Testis (tissue), 3 donors: ENCODE measurements around the gene RCOR3. TPM values are rescaled to one million over a fixed set of nuclear protein-coding genes. Genes with fewer than 3 reads are reported as not detected.

ENCODE experiments used
- DNase-seq: peaks from one replicate; pipeline ENCODE4 v3.0.0-alpha.2; 2019
- H3K27ac ChIP-seq, 2 donors: fragments of 200-600 bp; sonication (generic); one replicate each; pipeline ENCODE4 v1.5.1; 2019
- H3K27me3 ChIP-seq: fragments of 200-600 bp; sonication (generic); one replicate; pipeline ENCODE4 v1.5.1; 2019
- H3K36me3 ChIP-seq: fragments of 200-600 bp; sonication (generic); one replicate; pipeline ENCODE4 v1.5.1; 2017; ENCODE audit warnings: low read depth; ENCODE audit errors: missing control alignments
- H3K4me1 ChIP-seq: fragments of 200-600 bp; sonication (generic); one replicate; pipeline ENCODE4 v1.5.1; 2019
- H3K4me3 ChIP-seq, 2 donors: fragments of 200-600 bp; sonication (generic); one replicate each; pipeline ENCODE4 v1.5.1; 2017 to 2019
- H3K9me3 ChIP-seq: fragments of 200-600 bp; sonication (generic); one replicate; pipeline ENCODE4 v1.5.1; 2017
- POLR2A ChIP-seq: fragments of 450-650 bp; IDR thresholded peaks from one replicate; pipeline ENCODE4 v1.6.1; 2017; ENCODE audit warnings: antibody characterized with exemption, mild to moderate bottlenecking, moderate library complexity
- WGBS, 2 donors: methylation state at CpG; one replicate each; pipeline ENCODE4 v1.1.5; 2018; 5-methylcytosine and 5-hydroxymethylcytosine counted together
- intact Hi-C: fragments of 100-400 bp; cut with DNase I; formaldehyde crosslinking; loops from one replicate; pipeline ENCODE4 v1.15.1; 2023; ENCODE audit warnings: low total_unique reads
- polyA plus RNA-seq: library from polyadenylated mRNA; stranded (reverse); fragments of 350-450 nt; fragmentation: Illumina TruSeq; extraction: RNeasy Lipid Tissue Mini Kit (QIAGEN cat#74804); gene quantifications from one replicate; pipeline ENCODE4 v1.2.3, GENCODE V29; 2014; ENCODE audit warnings: low read depth, low replicate concordance; ENCODE audit not compliant: insufficient read depth
- total RNA-seq, 2 donors: library from RNA; depleted of rRNA; stranded (reverse); fragments of >200 nt; gene quantifications; one replicate each; pipeline ENCODE4 v1.2.3, GENCODE V29; 2016
- TF ChIP-seq, protein P1 (sequence below), 3 experiments: fragments of 450-650 bp in 2 of 3; fragments of 200-600 bp in 1 of 3; sonication (generic) in 1 of 3; IDR thresholded peaks; one replicate each; pipeline ENCODE4 v1.5.1; 2016 to 2019; ENCODE audit warnings: antibody characterized with exemption in 3 of 3, mild to moderate bottlenecking in 2 of 3, moderate library complexity in 1 of 3

RCOR3 gene
- total and polyA plus RNA-seq, 3 donors from 2014 or later = 114 to 141 (median 128) TPM

DNA sequence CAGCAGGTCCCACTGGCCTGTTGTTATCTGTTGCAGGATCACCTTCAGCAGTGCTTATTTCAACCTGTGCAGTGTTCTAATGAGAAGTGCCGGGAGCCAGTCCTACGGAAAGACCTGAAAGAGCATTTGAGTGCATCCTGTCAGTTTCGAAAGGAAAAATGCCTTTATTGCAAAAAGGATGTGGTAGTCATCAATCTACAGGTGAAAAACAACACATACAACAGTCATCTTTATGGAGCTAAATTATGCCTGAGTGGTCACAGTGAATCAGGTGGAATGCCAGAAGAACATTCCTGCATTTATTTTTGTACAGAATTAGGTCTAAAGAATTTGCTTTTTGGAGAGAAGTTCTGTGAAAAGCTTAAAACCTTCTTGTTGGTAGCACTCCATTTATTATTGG, 100.7 kb downstream of the RCOR3 start:
- DNase-seq = no peak
- TF ChIP-seq, protein P1, sequence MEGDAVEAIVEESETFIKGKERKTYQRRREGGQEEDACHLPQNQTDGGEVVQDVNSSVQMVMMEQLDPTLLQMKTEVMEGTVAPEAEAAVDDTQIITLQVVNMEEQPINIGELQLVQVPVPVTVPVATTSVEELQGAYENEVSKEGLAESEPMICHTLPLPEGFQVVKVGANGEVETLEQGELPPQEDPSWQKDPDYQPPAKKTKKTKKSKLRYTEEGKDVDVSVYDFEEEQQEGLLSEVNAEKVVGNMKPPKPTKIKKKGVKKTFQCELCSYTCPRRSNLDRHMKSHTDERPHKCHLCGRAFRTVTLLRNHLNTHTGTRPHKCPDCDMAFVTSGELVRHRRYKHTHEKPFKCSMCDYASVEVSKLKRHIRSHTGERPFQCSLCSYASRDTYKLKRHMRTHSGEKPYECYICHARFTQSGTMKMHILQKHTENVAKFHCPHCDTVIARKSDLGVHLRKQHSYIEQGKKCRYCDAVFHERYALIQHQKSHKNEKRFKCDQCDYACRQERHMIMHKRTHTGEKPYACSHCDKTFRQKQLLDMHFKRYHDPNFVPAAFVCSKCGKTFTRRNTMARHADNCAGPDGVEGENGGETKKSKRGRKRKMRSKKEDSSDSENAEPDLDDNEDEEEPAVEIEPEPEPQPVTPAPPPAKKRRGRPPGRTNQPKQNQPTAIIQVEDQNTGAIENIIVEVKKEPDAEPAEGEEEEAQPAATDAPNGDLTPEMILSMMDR (IDR thresholded peaks at IDR 0.05) = no peak
- TF ChIP-seq POLR2A = no peak
- no peak overlapping the region for H3K4me3 ChIP-seq

DNA sequence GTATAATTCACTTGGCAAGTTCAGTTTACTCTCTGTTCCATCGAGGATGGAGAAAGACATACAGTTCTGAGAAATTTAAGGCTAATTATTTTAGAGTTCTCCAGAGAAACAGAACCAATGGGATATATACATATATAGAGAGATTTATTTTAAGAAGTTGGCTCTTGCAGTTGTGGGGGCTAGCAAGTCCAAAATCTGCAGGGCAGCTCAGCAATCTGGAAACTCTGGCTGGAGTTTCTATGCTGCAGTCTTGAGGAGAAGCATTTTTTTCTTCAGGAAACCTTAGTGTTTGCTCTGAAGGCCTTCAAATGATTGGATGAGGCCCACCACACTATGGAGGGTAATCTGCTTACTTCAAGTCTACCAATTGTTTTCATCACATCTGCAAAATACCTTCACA, 102.0 kb downstream of the RCOR3 start:
- WGBS, 2 donors = 80 to 92% methylated on average over 1 of the region's 1 CpG
- Histone ChIP-seq H3K27ac (no peak overlapping the region), H3K27me3 (no peaks in the 10 kb centered on the region), H3K9me3 (no peaks in the 10 kb centered on the region), H3K36me3 (no peaks in the 10 kb centered on the region), H3K4me1 (no peaks in the 10 kb centered on the region), H3K4me3 (no peak overlapping the region)
- no peak for TF ChIP-seq POLR2A
- TF ChIP-seq, protein P1 (IDR thresholded peaks at IDR 0.05) = no peak
- intact Hi-C loops = no loop called here
- no peak for DNase-seq

More for the DNA sequence above, 100.7 kb downstream of the RCOR3 start:
- Histone ChIP-seq H3K27me3 (no peaks in the 10 kb centered on the region), H3K36me3 (no peaks in the 10 kb centered on the region), H3K9me3 (no peaks in the 10 kb centered on the region), H3K27ac (no peak overlapping the region), H3K4me1 (no peaks in the 10 kb centered on the region)
- intact Hi-C loops = no loop called here
- 88 to 94% methylated on average over 3 of the region's 3 CpGs for WGBS, 2 donors

Other genes with a start within 250 kb of the RCOR3 start
- 1 to 10 TPM; 1.5 to 2.8 TPM for gene KCNH1, start 125.2 kb upstream of the RCOR3 start, total RNA-seq
- 4.2 TPM for gene KCNH1, start 125.2 kb upstream of the RCOR3 start, polyA plus RNA-seq
- gene TRAF5, start 67.5 kb downstream of the RCOR3 start, total RNA-seq = 10 to 100 TPM; 20.3 to 22.2 TPM
- gene TRAF5, start 67.5 kb downstream of the RCOR3 start, polyA plus RNA-seq = 25.1 TPM
- gene RD3, start 232.8 kb downstream of the RCOR3 start, total RNA-seq = under 1 TPM in 1 of 2 donors, not detected in 1; 0.19 TPM
- gene RD3, start 232.8 kb downstream of the RCOR3 start, polyA plus RNA-seq = not detected